HEK293 (cell line): ENCODE results near the gene ZNF559.
A peak's percentile ranks its signal among the peaks of the same experiment; 100 is the strongest.

Experiments used
- CTCF ChIA-PET: fragments of 350-600 bp; formaldehyde crosslinking; extraction: SDS; loops from one replicate; lab custom pipeline; 2021; ENCODE audit warnings: antibody characterized with exemption; lab: Yijun Ruan, JAX
- POLR2A ChIA-PET: fragments of 300-600 bp; formaldehyde crosslinking; extraction: SDS; loops from one replicate; lab custom pipeline; 2020; ENCODE audit warnings: antibody characterized with exemption, inconsistent platforms; lab: Yijun Ruan, JAX
- H3K27ac ChIP-seq: fragments of 200-500 bp; sonication (Bioruptor generic); 2 replicates; pipeline ENCODE4 v1.5.1; 2014; ENCODE audit warnings: low read depth, low read length, control low read depth, inconsistent platforms; ENCODE audit errors: extremely low read depth
- H3K36me3 ChIP-seq, 2 experiments: fragments of 200-500 bp in 1 of 2; sonication (Bioruptor generic) in 1 of 2; 1 replicate in 1 of 2; 2 replicates in 1 of 2; pipeline ENCODE4 v1.5.1; 2014 to 2017; ENCODE audit warnings: inconsistent platforms in 2 of 2, low read length in 2 of 2; ENCODE audit not compliant: control insufficient read depth in 2 of 2, insufficient read depth in 1 of 2
- H3K4me1 ChIP-seq: fragments of 200-500 bp; sonication (Bioruptor generic); 2 replicates; pipeline ENCODE4 v1.5.1; 2014; ENCODE audit warnings: mild to moderate bottlenecking, low read length, inconsistent platforms; ENCODE audit not compliant: control insufficient read depth, insufficient read depth
- H3K4me3 ChIP-seq: 2 replicates; pipeline ENCODE4 v1.5.1; 2011; ENCODE audit warnings: low read depth, mild to moderate bottlenecking, control low read depth, low read length, moderate library complexity
- H3K9me3 ChIP-seq: fragments of 200-500 bp; sonication (Bioruptor generic); 2 replicates; pipeline ENCODE4 v1.5.1; 2014; ENCODE audit warnings: low read depth, low read length, inconsistent platforms; ENCODE audit not compliant: control insufficient read depth, insufficient read depth
- ELK4 ChIP-seq: IDR thresholded peaks from 2 replicates; pipeline ENCODE4 v1.6.1; 2011; ENCODE audit warnings: mild to moderate bottlenecking, low read depth, low read length, borderline replicate concordance
- GLIS1 ChIP-seq: fragments of 450-650 bp; formaldehyde crosslinking; IDR thresholded peaks from 2 replicates; pipeline ENCODE4 v1.5.1; 2016; ENCODE audit warnings: missing biosample characterization, missing genetic modification characterization
- IKZF3 ChIP-seq: fragments of 450-650 bp; IDR thresholded peaks from 2 replicates; pipeline ENCODE4 v1.5.0; 2018; ENCODE audit warnings: missing biosample characterization, mild to moderate bottlenecking, missing genetic modification characterization, moderate library complexity
- KLF1 ChIP-seq: fragments of 450-650 bp; formaldehyde crosslinking; IDR thresholded peaks from 2 replicates; pipeline ENCODE4 v1.5.1; 2016; ENCODE audit warnings: missing biosample characterization, missing genetic modification characterization
- KLF8 ChIP-seq: fragments of 450-650 bp; formaldehyde crosslinking; IDR thresholded peaks from 2 replicates; pipeline ENCODE4 v1.5.1; 2016; ENCODE audit warnings: missing biosample characterization, missing genetic modification characterization
- KLF9 ChIP-seq: fragments of 450-650 bp; formaldehyde crosslinking; IDR thresholded peaks from 2 replicates; pipeline ENCODE4 v1.5.1; 2016; ENCODE audit warnings: missing biosample characterization, missing genetic modification characterization, low read depth
- SP2 ChIP-seq: fragments of 450-650 bp; formaldehyde crosslinking; IDR thresholded peaks from 2 replicates; pipeline ENCODE4 v1.5.1; 2016; ENCODE audit warnings: missing biosample characterization, missing genetic modification characterization
- TSHZ1 ChIP-seq: fragments of 450-650 bp; formaldehyde crosslinking; IDR thresholded peaks from 2 replicates; pipeline ENCODE4 v1.5.1; 2016; ENCODE audit warnings: missing biosample characterization, missing genetic modification characterization, borderline replicate concordance
- ZBTB44 ChIP-seq: fragments of 450-650 bp; IDR thresholded peaks from 2 replicates; pipeline ENCODE4 v1.5.1; 2018; ENCODE audit warnings: missing biosample characterization, mild to moderate bottlenecking, missing genetic modification characterization
- ZNF133 ChIP-seq: fragments of 450-650 bp; formaldehyde crosslinking; IDR thresholded peaks from 2 replicates; pipeline ENCODE4 v1.5.1; 2016; ENCODE audit warnings: missing biosample characterization, missing genetic modification characterization
- ZNF239 ChIP-seq: fragments of 450-650 bp; formaldehyde crosslinking; IDR thresholded peaks from 2 replicates; pipeline ENCODE4 v1.5.1; 2016; ENCODE audit warnings: missing biosample characterization, missing genetic modification characterization
- ZNF274 ChIP-seq, 2 experiments: fragments of 200-500 bp in 1 of 2; fragments of 450-650 bp in 1 of 2; sonication (Bioruptor generic) in 1 of 2; formaldehyde crosslinking in 1 of 2; IDR thresholded peaks; 2 replicates each; pipeline versions ENCODE4 v1.5.1 to v1.6.1; 2014 to 2016; ENCODE audit warnings: borderline replicate concordance in 1 of 2, inconsistent platforms in 1 of 2, low read length in 1 of 2, missing biosample characterization in 1 of 2, missing genetic modification characterization in 1 of 2
- ZNF366 ChIP-seq: fragments of 450-650 bp; formaldehyde crosslinking; conservative IDR thresholded peaks from 2 replicates; pipeline ENCODE4 v1.5.1; 2016; ENCODE audit warnings: missing biosample characterization, missing genetic modification characterization
- ZNF433 ChIP-seq: fragments of 450-650 bp; formaldehyde crosslinking; IDR thresholded peaks from 2 replicates; pipeline ENCODE4 v1.5.1; 2016; ENCODE audit warnings: missing biosample characterization, missing genetic modification characterization, low read depth
- ZNF560 ChIP-seq: fragments of 450-650 bp; formaldehyde crosslinking; IDR thresholded peaks from 2 replicates; pipeline ENCODE4 v1.5.1; 2017; ENCODE audit warnings: missing biosample characterization, missing genetic modification characterization, borderline replicate concordance
- ZNF580 ChIP-seq: fragments of 450-650 bp; formaldehyde crosslinking; IDR thresholded peaks from 2 replicates; pipeline ENCODE4 v1.5.1; 2016; ENCODE audit warnings: missing biosample characterization, missing genetic modification characterization
- ZNF639 ChIP-seq: fragments of 450-650 bp; formaldehyde crosslinking; IDR thresholded peaks from 2 replicates; pipeline ENCODE4 v1.5.1; 2016; ENCODE audit warnings: missing biosample characterization, missing genetic modification characterization
- ZNF670 ChIP-seq: fragments of 450-650 bp; formaldehyde crosslinking; IDR thresholded peaks from 2 replicates; pipeline ENCODE4 v1.5.1; 2016; ENCODE audit warnings: missing biosample characterization, missing genetic modification characterization, low read depth
- ZXDB ChIP-seq: fragments of 450-650 bp; formaldehyde crosslinking; IDR thresholded peaks from 2 replicates; pipeline ENCODE4 v1.5.1; 2016; ENCODE audit warnings: missing biosample characterization, missing genetic modification characterization

ZNF559 gene

GRCh38 chr19:9309974-9310446 lies 14.0 kb upstream of the ZNF559 start:
- peak; percentile 82; the same call in 1 of the 2 replicates for TF ChIP-seq KLF8
- peak; percentile 79 for TF ChIP-seq SP2 (tag by site-specific recombination)
- TF ChIP-seq ZNF560 (tag by site-specific recombination) = no peak
- peak; percentile 30; the same call in 1 of the 2 replicates for TF ChIP-seq IKZF3 (tag by site-specific recombination)
- peak; percentile 50; the same call in 1 of the 2 replicates for TF ChIP-seq KLF1 (tag by site-specific recombination)
- peak; percentile 8 for TF ChIP-seq KLF9 (tag by site-specific recombination)
- ChIA-PET POLR2A (interaction anchor here (0.6 kb wide), 1 partner anchor 568 kb away, joined by 4 read pairs; no protein-coding TSS in a partner anchor), CTCF (interaction anchor here (0.5 to 1.2 kb wide), 2 partner anchors 14 to 316 kb away, joined by 4 read pairs; partner anchors contain the start of gene ZNF559)

DNA sequence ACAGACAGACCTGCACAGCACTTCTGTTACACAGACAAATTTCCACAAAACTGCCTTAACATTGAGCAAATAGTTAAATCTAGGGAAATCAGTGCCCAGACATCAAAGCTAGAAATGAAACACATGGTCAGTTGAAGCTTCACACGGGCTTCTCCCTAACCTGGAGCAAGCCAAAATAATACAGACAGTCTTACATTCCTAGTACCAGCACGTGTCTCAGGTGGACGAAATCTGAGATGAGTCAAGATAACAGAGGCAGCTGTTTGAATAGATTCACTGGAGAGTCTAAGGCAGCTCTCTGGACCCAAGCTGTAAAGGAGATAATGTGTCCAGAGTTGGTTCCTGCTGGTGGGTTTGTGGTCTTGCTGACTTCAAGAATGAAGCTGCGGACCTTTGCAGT lies 10.2 kb upstream of the ZNF559 start:
- no peak for TF ChIP-seq ZNF580
- no peak for TF ChIP-seq ELK4
- TF ChIP-seq ZNF239 (tag by site-specific recombination) = no peak
- TF ChIP-seq KLF1 (tag by site-specific recombination) = no peak
- TF ChIP-seq ZNF670 = no peak
- TF ChIP-seq ZNF639 = no peak
- TF ChIP-seq ZNF274 (IDR thresholded peaks at IDR 0.05; ENCODE audit: low read length) = no peak
- TF ChIP-seq ZNF274 (tag by site-specific recombination; IDR thresholded peaks at IDR 0.05; ENCODE audit: borderline replicate concordance) = no peak
- no peak for TF ChIP-seq ZNF433
- no peak for TF ChIP-seq TSHZ1
- TF ChIP-seq GLIS1 = no peak
- no peak for TF ChIP-seq KLF8
- TF ChIP-seq ZXDB = no peak
- TF ChIP-seq ZNF366 (tag by site-specific recombination) = no peak
- no peak for TF ChIP-seq ZNF133
- TF ChIP-seq ZBTB44 (tag by site-specific recombination) = no peak
- Histone ChIP-seq H3K4me3 (no peak overlapping the region), H3K9me3 (no peaks in the 10 kb centered on the region), H3K4me1 (no peaks in the 10 kb centered on the region), H3K36me3 (no peaks in the 10 kb centered on the region), H3K27ac (no peak overlapping the region)
- ChIA-PET POLR2A (no interaction called here), CTCF (interaction anchor here (0.6 kb wide), 1 partner anchor 661 kb away, joined by 4 read pairs; no protein-coding TSS in a partner anchor)

More at GRCh38 chr19:9309974-9310446, 14.0 kb upstream of the ZNF559 start:
- Histone ChIP-seq H3K27ac (peak overlapping the region; percentile 71; the same call in 1 of the 2 replicates), H3K9me3 (no peaks in the 10 kb centered on the region), H3K36me3 (peaks cover 0 to 3% of the 10 kb centered on the region in 2 experiments; a peak in 1 of 3 replicates), H3K4me1 (no peaks in the 10 kb centered on the region), H3K4me3 (peak overlapping the region; percentile 74)
